A673 (cell line): ENCODE measurements around the gene LAMA4.

ENCODE experiments used
- CTCF ChIP-seq: fragments of 300-800, 200-600 bp; sonication (generic); conservative IDR thresholded peaks from 2 replicates; pipeline ENCODE4 v1.5.1; 2017; ENCODE audit warnings: low read depth, mild to moderate bottlenecking, antibody characterized with exemption, low read length, moderate library complexity, mixed read lengths
- EZH2 ChIP-seq: fragments of 200-600 bp; sonication (generic); IDR thresholded peaks from 2 replicates; pipeline ENCODE4 v1.6.1; 2017; ENCODE audit warnings: borderline replicate concordance, low read depth, mild to moderate bottlenecking, mixed read lengths, antibody characterized with exemption, low read length; ENCODE audit not compliant: poor library complexity, severe bottlenecking

GRCh38 chr6:112288475-112288874 lies 34.1 kb upstream of the LAMA4 start:
- TF ChIP-seq CTCF, result no peak
- no peak for TF ChIP-seq EZH2
